GM03348 (cell line): ENCODE data around the gene RGS19.
A peak's percentile ranks its signal among the peaks of the same experiment; 100 is the strongest.

Experiments used
- DNase-seq: peaks from one replicate; pipeline ENCODE4 v3.0.0; 2012; ENCODE audit warnings: low spot score

Gene RGS19

DNA sequence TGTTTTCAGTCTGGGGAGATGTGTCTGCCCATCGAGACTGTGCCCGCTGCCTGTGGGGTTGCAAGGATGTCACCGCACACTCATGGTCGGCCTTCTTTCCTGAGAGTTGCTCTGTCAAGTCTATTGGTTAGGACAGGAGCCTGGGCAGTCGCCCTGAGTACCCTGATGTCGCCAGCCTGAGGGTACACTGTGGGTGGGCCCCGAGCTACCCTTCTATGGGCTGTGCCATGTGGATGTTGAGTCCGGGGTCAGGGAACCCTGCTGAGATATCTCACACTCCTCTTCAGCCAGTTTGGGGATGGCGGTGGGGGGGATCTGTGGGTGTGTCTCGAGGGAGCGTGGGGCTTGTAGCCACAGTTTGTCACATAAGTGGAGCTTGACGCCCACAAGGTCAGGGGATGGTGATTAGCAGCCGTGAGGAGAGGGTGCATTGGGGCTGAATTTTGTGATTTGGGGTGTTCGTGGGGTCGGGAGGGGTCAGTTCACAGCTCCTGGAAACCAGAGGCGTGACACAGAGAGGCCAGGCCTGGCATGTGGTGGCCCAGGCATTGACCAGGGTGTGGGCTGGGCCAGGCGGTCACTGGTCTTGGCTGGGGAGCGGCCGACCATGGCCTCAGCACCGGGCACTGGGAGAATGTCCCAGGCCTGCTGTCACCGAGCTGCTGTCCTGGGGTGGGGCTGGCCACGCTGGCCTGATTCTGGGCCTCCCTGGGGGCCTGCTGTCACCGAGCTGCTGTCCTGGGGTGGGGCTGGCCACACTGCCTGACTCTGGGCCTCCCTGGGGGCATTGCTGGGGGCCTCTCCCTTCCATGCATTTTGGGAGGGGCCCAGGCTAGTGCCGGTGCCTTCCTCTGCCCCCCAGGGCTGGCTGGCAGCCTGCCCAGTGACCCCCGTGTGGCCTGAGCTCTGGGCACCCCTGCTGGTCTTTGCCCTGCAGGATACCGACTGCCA lies 29.7 kb upstream of the RGS19 start:
- no peak for DNase-seq

- DNase-seq = no peak
Measured at GRCh38 chr20:64107736-64108457, 28.6 kb upstream of the RGS19 start.

DNA sequence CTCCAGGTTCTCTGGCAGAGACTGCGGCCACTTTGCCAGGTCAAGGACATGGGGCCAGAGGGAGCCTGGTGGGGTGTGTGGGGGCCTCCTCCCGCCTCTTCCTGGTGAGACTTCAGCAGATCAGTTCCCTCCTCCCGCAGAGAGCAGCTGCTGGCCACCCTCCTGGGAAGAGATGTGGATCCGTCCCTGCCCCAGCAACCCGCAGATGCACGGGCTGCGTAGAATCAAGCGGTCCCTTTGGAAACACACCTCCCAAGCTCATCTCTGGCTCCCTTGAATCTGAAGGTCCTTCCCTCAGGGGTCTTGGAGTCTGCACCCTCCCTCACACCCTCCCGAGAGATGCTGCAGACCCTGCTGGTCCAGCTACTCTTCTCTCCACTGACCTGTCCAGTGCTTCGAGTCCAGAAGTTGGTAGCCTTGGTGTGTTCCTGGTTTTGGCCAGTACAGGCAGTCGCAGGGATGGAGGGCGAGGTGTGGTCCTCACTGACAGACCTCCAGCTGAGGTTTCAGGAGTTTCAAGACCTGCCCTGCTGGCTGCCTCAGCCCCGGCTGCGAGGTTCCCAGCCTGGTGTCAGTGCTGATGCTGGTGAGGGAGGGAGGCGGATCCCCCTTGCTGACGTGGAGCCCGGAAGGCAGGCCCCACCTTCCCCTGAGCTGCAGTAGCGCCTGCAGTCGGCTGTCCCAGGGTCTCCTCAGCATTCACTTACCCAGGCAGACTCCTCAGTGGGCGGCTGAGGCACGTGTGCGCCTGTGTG lies 27.8 kb upstream of the RGS19 start, which contains the start of gene NPBWR2:
Gene NPBWR2, minus strand, starts transcription at position 585 of the 755 bp plus-strand sequence. CDS start 734 bp downstream, outside the sequence.
- DNase-seq = no peak

GRCh38 chr20:64106435-64106961 lies 27.2 kb upstream of the RGS19 start:
- DNase-seq = no peak

GRCh38 chr20:64105846-64106434 lies 26.6 kb upstream of the RGS19 start:
- DNase-seq = no peak

DNA sequence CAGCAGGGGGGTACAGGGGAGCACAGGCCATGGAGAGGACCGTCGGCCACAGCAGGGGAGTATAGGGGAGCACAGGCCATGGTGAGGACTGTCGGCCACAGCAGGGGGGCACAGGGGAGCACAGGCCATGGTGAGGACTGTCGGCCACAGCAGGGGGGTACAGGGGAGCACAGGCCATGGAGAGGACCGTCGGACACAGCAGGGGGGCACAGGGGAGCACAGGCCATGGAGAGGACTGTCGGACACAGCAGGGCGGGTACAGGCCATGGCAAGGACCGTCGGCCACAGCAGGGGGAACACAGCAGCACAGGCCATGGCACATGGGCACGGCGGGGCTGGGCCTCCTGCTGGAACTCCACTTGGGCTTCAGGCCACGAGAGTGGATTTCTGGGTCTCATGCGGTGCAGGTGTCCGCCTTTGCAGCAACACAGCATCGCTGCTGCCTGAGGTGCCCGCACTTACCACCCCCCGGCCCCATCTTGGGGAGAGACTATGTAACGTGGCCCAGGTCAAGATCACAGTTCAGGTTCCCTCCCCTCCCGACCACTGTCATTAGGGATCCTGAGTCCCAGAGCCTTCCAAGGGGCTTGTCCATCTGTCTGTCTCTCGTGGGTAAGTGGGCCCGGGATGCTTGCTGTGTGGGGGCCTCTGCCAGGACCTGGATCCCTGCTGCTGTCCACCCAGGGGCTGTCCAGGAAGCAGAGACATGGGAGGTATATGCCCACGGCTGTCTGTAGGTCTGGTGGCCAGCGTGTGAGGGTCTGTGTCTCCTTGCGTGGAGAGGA lies 25.5 kb upstream of the RGS19 start:
- no peak for DNase-seq

- DNase-seq = no peak
Measured at GRCh38 chr20:64103871-64104666, 24.8 kb upstream of the RGS19 start.

- DNase-seq = no peak
Measured at GRCh38 chr20:64102647-64103354, 23.5 kb upstream of the RGS19 start.

DNA sequence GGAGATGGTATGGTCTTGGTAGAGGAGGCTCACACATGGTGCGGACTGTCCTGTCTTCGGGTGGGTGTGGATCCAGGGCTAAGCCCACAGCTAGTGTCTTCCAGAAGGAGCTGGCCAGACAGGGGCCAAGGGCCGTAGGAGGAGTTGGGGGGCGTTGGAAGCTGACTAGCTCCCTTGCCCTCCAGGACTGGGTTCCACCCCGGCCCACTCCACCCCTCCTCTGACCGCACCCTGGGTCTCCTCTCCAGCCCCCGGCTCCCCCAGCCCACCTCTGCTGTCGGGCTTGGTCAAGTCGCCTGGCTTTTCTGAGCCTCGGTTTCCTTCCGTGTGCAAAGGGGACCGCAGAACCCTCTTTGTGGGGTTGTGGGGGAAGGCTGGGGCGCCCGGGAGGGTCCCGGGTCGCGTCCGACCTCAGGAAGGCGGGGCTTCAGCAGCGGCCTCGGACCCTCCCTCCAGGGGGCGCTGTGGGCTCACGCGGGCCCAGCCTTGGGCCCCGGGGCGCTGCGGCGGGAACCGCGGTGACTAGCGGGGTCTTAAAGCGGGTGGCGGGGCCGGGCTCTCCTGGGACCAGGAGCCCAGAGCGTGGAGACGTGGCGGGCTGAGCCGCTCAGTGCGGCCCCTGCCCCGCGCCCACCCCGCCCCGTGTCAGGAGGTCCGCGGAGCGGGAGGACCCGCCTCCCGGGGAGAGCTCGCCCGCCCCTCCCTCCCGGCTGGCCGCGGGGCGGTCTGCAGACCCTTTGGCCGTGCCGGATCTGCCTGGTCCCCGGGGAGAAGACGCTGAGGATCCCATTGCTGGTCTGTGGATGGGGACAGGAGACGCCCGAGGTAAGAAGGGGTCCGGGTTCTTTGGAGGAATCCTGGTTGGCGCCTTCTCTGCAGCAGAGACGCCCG lies 22.7 kb upstream of the RGS19 start:
- peak; percentile 70 for DNase-seq

DNA sequence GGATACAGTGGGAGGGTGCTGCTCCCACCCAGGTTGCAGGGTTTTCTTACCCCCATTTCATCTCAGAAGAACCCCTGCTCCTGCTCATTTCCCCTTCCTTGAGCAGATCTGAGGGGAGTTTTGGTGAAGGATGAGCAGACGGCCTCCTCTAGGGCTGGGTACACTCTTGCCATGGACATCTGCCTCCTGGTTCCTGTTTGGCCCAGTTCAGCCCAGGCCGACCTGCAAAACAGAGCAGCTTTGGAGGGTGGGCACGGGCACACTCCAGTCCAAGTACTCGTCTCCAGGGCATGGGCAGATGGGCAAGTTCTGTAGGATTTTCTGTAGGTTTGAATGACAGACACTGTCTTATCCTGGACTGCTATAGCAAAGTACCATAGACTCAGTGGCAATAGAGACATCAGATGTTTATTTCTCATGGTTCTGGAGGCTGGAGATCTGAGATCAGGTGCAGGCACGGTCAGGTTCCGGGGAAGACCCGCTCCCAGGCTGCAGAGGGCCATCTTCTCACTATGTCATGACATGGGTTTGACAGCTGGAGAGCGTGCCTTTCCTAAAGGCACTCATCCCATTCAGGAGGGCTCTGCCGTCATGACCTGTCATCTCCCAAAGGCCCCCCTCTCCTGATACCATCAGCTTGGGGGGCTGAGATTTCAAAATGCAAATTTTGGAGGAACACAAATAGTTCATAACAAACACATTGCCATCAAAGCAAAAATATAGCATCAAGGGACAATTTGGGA lies 21.8 kb upstream of the RGS19 start:
- no peak for DNase-seq

- no peak for DNase-seq
Measured at GRCh38 chr20:64100566-64100888, 21.2 kb upstream of the RGS19 start.

DNA sequence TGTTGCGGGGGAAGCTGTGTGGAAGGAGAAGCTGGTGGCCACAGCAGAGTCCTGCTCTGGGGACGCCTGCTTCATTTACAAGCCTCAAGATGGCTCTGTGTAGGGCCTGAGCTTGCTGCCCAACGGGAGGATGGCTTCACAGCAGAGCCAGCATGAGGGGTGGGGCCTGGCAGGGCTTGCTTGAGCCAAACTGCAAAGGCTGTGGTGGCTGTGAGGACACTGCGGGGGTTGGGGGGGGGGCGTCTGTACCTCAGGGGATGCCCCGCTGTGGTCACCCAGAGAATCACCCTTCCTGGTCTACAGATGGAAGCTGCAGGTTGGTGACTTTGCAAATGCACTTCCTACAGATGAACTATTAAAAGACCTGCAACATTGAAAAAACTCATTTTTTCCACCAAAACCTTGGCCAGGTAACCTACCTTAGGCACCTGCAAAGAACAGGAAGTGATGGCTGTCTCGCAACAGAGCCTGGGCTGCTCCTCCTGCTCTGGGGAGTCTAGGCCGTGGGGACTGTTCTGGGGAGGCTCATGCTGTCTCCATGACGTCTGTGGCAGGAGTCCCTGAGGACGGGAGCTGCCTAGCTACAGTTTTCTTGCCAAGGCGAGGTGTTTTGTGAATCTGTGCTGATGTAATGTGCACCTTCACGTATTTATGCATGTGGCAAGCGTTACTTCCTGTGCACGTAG lies 20.7 kb upstream of the RGS19 start:
- no peak for DNase-seq

- no peak for DNase-seq
Measured at GRCh38 chr20:64099086-64099786, 19.9 kb upstream of the RGS19 start.

GRCh38 chr20:64098471-64099013 lies 19.2 kb upstream of the RGS19 start:
- DNase-seq = no peak

GRCh38 chr20:64096535-64096934 lies 17.2 kb upstream of the RGS19 start:
- DNase-seq = no peak

DNA sequence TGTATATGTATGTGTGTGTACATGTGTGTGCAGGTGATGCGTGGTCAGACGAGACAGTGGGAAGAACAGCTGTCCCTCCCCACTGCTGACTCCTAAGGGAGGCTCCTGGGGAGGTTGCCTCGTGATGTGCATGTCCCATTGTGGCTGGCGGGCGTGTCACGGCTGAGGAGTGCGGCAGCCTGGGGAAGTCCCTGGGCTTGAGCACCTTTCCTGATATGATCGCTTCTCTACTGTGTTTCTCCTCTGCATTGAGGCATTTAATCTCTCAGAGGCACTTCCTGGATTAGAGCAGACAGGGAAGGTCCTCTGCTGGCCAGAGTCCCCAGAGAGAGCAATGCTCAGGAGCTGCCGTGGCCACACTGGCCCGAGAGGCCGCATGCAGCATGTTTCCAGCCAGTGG lies 16.6 kb upstream of the RGS19 start:
- DNase-seq = no peak
